NCI-H2227 (cell line): ENCODE results near the gene BRINP1.

Experiments
- DNase-seq: peaks from one replicate; lab custom pipeline; 2025; ENCODE audit not compliant: unreplicated experiment; lab: John Stamatoyannopoulos, UW

Gene BRINP1

GRCh38 chr9:119282476-119283077 is 86.7 kb downstream of the BRINP1 start:
- no peak for DNase-seq

DNA sequence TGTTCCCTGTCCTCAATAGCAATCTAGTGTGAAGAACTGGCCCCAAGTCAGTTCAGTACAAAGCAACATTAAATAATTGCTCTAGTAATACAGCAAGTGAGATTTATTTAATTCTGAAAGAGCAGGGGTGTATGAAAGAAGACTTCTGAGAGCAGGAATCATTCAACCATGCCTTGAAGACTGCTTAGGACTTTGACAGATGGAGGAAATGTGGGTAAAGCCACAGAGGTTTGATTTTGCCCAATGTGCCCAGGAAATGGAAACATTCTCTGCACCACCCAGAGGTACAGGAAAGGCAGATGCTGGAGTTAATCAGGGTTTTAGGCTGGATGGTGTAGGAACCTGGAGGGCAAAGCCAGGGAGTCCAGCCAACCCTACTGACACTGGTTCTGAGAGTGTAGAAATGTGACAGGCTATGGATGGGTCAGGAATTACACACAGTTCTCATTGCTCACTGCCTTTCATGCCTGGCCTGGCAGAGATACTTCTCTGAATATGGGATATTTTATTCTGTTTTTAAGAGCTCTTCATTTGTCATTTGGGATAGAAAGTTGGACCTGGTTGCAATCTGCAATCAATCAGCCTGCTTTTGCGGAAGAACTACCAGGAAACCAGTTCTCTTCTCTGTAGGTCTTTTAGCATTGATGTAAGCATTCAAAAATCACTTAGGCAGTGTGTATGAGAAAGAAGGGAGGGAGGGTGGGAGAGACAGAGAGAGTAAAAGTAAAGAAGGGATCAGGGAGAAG is 88.3 kb downstream of the BRINP1 start:
- DNase-seq: no peak

- no peak for DNase-seq
Observed at GRCh38 chr9:119278171-119278570, 91.1 kb downstream of the BRINP1 start.

DNA sequence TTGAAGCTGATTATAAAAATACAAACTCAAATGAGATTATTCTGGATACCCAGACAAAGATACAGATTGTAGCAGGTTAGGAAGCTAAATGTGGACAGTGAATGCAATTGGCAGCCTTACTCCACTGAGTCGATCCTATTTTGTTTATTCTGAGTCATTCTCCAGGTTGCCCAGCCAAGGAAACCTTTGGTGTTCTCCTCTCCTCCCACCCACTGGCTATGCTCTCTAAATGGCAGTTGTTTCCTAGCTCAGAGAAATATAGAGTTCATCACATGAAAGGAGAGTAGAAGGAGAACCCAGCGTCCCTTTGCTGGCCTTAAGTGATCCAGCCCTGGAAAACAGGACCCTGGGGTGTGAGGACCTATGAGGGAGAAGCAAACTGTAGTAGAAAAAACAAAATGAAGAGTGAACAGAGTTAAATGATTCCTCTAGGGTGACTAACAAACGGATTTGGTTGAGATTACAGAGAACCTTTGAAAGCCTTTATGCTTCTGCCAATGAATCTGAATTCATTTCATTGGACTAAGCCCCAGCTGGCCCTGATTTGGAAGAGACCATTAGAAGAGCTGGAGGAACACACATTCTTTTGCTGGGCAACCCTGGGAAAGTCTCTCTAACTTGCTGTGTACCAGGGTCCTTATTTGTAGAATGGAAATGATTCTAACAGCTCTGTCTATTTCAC is 95.1 kb downstream of the BRINP1 start:
- DNase-seq: no peak

DNA sequence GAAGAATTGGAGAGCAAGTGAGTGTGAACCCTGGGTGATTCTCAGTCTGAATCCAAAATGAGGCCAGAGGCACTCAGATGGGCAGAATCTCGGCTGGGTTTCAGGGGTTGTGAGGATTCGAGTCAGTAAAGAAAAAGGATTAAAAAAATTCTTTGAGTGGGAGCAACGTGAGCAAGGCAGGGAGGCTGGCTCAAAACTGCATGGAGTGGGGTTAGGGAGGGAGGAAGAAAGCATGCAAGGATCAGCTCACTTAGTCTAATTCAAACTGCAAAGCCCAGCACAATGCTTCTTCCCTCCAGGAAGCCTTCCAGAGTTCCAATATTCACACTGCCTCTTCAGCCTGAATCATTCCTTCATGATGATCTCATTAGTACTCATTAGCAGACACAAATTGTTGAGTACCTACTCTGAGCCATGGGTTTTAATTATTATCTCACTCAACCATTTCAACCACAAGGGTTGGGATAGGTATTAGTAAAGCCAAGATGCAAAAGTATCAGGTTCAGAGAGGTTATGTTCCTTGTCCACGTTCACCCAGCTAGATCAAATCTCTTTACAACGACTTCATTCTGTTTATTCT is 95.8 kb downstream of the BRINP1 start:
- no peak for DNase-seq

- DNase-seq: no peak
Observed at GRCh38 chr9:119272500-119273211, 96.6 kb downstream of the BRINP1 start.

GRCh38 chr9:119268985-119269384 is 100.2 kb downstream of the BRINP1 start:
- DNase-seq: peak; percentile 38

DNA sequence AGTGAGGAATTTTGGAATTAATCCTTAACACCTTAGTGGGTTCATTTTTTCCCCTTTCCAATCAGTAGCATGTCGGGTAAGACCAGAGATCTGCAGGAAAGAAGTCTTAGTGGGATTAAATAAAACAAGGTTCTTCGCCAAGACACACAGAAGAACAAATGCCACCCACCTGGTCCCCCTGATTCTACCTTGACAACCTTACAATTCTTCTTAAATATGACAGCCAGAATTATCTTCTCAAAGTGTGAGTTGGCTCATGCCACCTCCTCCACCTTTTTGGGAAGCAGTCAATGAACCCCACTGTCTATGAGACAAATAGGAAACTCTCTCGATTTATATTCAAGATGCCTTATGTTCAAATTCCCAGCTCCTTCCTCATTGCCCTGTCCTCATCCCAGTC is 105.1 kb downstream of the BRINP1 start:
- no peak for DNase-seq

GRCh38 chr9:119257592-119257991 is 111.6 kb downstream of the BRINP1 start:
- DNase-seq: no peak

- no peak for DNase-seq
Observed at GRCh38 chr9:119255116-119255515, 114.1 kb downstream of the BRINP1 start.

GRCh38 chr9:119252671-119253299 is 116.5 kb downstream of the BRINP1 start:
- DNase-seq: no peak

DNA sequence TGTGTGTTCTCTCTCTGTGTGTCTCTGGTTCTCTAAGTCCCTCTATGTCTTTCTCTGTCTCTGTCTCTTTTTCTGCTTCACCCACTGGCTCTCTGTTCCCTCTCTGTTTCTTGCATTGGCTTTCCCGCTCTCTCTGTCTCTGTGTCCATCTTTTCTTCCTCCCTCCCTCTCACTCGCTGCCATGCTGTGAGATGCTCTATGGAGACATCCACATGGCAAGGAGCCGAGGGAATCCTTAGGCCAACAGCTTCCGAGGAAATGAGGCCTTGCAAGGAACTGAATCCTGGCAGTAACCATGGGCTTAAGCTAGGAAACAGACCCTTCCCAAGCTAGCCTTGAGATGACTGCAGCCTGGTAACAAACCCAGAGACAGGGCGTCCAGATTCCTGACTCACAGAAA is 117.3 kb downstream of the BRINP1 start:
- DNase-seq: no peak

- DNase-seq: no peak
Observed at GRCh38 chr9:119250730-119251129, 118.5 kb downstream of the BRINP1 start.

DNA sequence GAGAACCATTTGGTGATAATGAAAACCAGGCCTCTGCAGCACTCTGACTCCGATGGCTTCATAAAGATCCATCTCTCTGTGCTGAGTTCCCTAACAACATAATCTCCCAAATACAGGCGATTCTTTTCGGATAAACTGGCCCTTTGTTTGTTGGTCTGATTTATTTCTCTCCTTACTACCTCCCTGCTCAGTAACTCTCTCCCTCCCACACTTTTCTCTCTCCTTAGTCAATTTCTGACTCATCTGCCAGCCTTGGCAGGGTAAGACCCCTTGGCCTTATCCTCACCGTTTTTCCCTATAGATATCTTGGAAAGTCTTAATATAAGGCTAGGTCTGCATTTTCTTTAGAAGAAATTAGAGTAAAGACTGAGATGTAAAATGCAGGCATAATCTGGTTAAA is 128.7 kb downstream of the BRINP1 start:
- no peak for DNase-seq

DNA sequence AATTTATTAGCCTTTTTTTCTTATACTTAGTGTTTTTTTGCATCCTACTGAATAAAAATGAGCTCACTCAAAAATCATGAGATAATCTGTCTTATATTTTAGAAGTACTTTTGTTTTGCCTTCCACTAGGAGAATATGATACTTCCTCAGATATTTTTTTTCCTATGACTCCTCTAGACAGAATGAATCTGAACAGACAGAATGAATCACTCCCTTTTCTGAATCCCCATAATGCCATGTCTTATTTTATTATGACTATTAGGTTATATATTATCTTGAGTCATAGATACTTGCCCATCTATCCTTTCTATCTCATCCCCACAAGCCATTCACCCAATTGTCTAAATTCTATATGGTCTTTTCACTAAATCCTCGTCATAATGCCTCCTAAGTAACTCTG is 134.6 kb downstream of the BRINP1 start:
- DNase-seq: no peak

GRCh38 chr9:119227422-119227821 is 141.8 kb downstream of the BRINP1 start:
- no peak for DNase-seq

DNA sequence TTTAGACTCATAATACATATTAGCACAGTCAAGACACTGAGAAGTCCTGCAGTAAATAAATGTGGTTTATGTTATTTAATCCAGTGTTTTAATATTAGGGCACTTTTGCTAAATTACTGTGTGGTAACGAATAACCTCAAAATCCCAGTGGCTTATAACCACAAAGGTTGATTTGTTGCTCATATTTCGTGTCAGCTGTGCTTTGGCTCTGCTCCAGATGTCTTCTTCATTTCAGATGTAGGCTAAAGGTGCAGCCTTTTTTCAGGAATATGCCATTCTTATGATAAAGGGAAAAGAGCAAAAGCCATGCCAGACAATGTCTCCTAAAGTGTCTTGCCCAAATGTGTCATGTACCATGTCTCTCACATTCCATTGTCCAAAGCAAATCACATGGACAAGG is 144.8 kb downstream of the BRINP1 start:
- DNase-seq: no peak

DNA sequence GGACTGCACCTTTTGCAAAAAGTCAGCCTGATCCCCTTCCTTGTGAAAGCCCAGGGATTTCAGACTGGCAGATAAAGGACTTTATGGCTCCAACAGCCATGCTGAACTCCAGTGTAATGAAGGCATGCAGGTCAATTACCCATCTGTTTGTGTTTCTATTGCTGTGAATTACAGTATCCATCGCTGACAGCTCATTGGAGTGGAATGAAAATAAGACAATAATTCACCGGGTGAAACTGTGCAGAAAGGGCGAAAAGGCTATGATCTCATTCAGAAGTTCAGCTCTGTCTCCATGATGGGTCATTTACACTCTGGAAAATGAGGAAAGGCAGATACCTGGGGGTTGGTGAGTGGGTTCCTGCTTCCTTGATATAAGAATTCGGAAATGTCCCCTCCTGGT is 148.0 kb downstream of the BRINP1 start:
- DNase-seq: peak; percentile 7

DNA sequence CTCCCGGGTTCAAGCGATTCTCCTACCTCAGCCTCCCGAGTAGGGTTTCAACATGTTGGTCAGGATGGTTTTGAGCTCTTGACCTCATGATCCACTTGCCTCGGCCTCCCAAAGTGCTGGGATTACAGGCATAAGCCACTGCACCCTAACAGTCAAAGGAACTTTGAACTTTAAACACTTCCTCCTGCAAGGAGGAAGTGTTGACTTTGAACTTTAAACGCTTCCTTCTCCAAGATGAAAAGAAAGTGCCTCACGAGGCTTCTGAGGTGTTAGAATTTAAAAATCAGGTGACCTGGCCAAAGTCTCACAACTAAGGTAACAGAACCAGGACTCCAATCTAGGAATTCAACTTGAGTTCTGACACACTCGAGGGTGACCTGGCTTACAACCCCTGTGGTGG is 150.9 kb downstream of the BRINP1 start:
- no peak for DNase-seq

DNA sequence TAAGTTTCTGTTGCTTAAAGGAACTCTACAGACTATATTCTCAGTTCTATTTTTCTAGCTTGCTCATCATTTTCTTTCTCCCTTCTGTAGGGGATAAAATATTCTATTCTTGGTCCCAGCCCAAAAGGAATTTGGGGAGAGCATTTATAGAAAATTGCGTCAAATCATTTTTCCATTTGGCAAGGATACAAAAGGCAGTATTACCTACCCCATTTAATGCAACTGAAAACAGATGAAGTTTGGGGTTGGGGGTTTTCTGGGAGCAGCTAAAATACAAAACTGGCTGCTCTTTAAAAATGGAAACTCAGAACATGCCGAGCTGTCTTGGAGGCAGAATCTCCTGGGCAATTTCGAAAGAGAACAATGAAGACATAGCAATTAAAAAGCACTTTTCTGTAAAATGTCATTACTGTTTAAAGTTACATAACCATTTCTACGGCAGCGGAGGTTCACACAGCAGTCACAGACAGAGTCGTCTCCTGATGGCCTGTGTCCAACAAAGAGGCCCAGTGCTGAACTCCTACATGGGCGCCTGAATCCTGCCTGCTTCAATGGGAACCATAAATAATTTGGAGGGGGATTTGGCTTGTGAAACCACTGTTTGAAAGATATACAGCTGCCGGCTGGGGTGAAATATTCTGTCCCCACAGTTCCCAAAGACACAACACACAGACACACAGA is 152.4 kb downstream of the BRINP1 start:
- no peak for DNase-seq
